Hepatocyte (in vitro differentiated cells): ENCODE measurements around the gene C5AR1. TPM values are rescaled to one million over a fixed set of nuclear protein-coding genes. Genes with fewer than 3 reads are reported as not detected.

ENCODE experiments used
- DNase-seq: peaks from one replicate; pipeline ENCODE4 v3.0.0-alpha.2; 2016; ENCODE audit warnings: low spot score
- H2AFZ ChIP-seq: fragments of 200-600 bp; sonication (generic); 2 replicates; pipeline ENCODE4 v1.6.0; 2016; ENCODE audit warnings: antibody characterized with exemption, mild to moderate bottlenecking
- H3K27ac ChIP-seq: fragments of 200-600 bp; sonication (generic); 2 replicates; pipeline ENCODE4 v1.5.1; 2016; ENCODE audit warnings: mild to moderate bottlenecking
- H3K27me3 ChIP-seq: fragments of 200-600 bp; sonication (generic); 2 replicates; pipeline ENCODE4 v1.6.1; 2016
- H3K36me3 ChIP-seq: fragments of 200-600 bp; sonication (generic); replicated peaks from 2 replicates; pipeline ENCODE4 v1.5.1; 2016; ENCODE audit warnings: low read depth; ENCODE audit not compliant: insufficient read depth
- H3K4me1 ChIP-seq: fragments of 200-600 bp; sonication (generic); 2 replicates; pipeline ENCODE4 v1.5.1; 2016; ENCODE audit warnings: mild to moderate bottlenecking, moderate library complexity; ENCODE audit not compliant: insufficient read depth
- H3K4me2 ChIP-seq: fragments of 200-600 bp; sonication (generic); 2 replicates; pipeline ENCODE4 v1.6.0; 2016
- H3K4me3 ChIP-seq: fragments of 200-600 bp; sonication (generic); 2 replicates; pipeline ENCODE4 v1.5.1; 2016; ENCODE audit warnings: mild to moderate bottlenecking
- H3K79me2 ChIP-seq: fragments of 200-600 bp; sonication (generic); 2 replicates; pipeline ENCODE4 v1.6.0; 2017; ENCODE audit warnings: mild to moderate bottlenecking
- H3K9me2 ChIP-seq: fragments of 200-600 bp; sonication (generic); replicated peaks from 2 replicates; pipeline ENCODE4 v1.6.0; 2017; ENCODE audit warnings: mild to moderate bottlenecking; ENCODE audit not compliant: insufficient read depth
- H3K9me3 ChIP-seq: fragments of 200-600 bp; sonication (generic); 2 replicates; pipeline ENCODE4 v1.5.1; 2016; ENCODE audit warnings: low read depth, mild to moderate bottlenecking
- H4K20me1 ChIP-seq: fragments of 200-600 bp; sonication (generic); 2 replicates; pipeline ENCODE4 v1.6.0; 2016; ENCODE audit warnings: mild to moderate bottlenecking; ENCODE audit not compliant: insufficient read depth, poor library complexity, severe bottlenecking
- EZH2 ChIP-seq: fragments of 200-600 bp; sonication (generic); IDR thresholded peaks from 2 replicates; pipeline ENCODE4 v1.6.1; 2016; ENCODE audit warnings: antibody characterized with exemption, mild to moderate bottlenecking, borderline replicate concordance
- EZH2phosphoT487 ChIP-seq: fragments of 200-600 bp; sonication (generic); IDR thresholded peaks from one replicate; pipeline ENCODE4 v1.6.1; 2018; ENCODE audit warnings: antibody characterized with exemption, mild to moderate bottlenecking, low read depth, moderate library complexity; ENCODE audit not compliant: unreplicated experiment, severe bottlenecking
- WGBS: methylation state at CpG from one replicate; pipeline ENCODE4 v1.1.6; 2016; ENCODE audit warnings: low lambda C conversion rate; ENCODE audit errors: missing lambda C conversion rate; 5-methylcytosine and 5-hydroxymethylcytosine counted together
- polyA plus RNA-seq: library from polyadenylated mRNA; unstranded; fragments of >200 nt; fragmentation: Nextera tagmentation; extraction: Ambion mirVana; gene quantifications from 2 replicates; pipeline ENCODE4 v1.2.1, GENCODE V29; 2016
- total RNA-seq: library from RNA; depleted of rRNA; stranded (reverse); fragments of >200 nt; gene quantifications from 2 replicates; pipeline ENCODE4 v1.2.3, GENCODE V29; 2014
- TF ChIP-seq, protein P1 (sequence below): fragments of 200-600 bp; sonication (generic); IDR thresholded peaks from 2 replicates; pipeline ENCODE4 v1.5.1; 2016; ENCODE audit warnings: antibody characterized with exemption, mild to moderate bottlenecking; ENCODE audit not compliant: poor library complexity

C5AR1 gene
- total and polyA plus RNA-seq, 2 experiments from 2014 or later: 0.43 to 0.99 TPM

DNA sequence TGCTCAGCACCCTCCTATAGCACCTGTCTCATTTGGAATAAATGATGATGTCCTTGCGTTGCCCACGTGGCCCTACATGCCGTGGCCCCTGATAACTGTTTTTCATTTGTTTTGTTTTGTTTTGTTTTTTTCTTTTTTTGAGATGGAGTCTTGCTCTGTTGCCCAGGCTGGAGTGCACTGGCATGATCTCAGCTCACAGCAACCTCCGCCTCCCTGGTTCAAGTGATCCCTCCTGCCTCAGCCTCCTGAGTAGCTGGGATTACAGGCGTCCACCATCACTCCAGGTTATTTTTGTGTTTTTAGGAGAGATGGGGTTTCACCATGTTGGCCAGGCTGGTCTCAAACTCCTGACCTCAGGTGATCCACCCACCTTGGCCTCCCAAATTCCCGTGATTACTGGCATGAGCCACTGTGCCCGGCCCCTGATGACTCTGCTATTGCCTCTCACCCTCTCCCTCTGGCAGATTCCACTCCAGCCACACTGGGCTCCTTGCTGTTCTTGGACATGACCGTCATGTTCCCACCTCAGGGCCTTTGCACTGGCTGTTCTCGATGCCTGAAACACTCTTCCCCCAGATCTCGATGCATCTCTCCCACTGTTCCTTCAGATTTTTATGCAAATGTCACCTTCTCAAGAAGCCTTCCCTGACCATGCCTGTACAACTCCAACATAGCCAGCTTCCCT is 29.7 kb downstream of the C5AR1 start:
- H3K27me3 ChIP-seq: no peaks in the 10 kb centered on the region
- TF ChIP-seq, protein P1, sequence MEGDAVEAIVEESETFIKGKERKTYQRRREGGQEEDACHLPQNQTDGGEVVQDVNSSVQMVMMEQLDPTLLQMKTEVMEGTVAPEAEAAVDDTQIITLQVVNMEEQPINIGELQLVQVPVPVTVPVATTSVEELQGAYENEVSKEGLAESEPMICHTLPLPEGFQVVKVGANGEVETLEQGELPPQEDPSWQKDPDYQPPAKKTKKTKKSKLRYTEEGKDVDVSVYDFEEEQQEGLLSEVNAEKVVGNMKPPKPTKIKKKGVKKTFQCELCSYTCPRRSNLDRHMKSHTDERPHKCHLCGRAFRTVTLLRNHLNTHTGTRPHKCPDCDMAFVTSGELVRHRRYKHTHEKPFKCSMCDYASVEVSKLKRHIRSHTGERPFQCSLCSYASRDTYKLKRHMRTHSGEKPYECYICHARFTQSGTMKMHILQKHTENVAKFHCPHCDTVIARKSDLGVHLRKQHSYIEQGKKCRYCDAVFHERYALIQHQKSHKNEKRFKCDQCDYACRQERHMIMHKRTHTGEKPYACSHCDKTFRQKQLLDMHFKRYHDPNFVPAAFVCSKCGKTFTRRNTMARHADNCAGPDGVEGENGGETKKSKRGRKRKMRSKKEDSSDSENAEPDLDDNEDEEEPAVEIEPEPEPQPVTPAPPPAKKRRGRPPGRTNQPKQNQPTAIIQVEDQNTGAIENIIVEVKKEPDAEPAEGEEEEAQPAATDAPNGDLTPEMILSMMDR: no peak
- TF ChIP-seq EZH2phosphoT487: no peak
- no peak for TF ChIP-seq EZH2
- no peak overlapping the region for H3K4me3 ChIP-seq
- no peak overlapping the region for H2AFZ ChIP-seq
- no peaks in the 10 kb centered on the region for H4K20me1 ChIP-seq
- DNase-seq: no peak
- no peaks in the 10 kb centered on the region for H3K9me2 ChIP-seq
- no peaks in the 10 kb centered on the region for H3K79me2 ChIP-seq
- H3K4me2 ChIP-seq: no peak overlapping the region
- H3K36me3 ChIP-seq: no peaks in the 10 kb centered on the region
- no peaks in the 10 kb centered on the region for H3K9me3 ChIP-seq
- no peak overlapping the region for H3K27ac ChIP-seq
- no peaks in the 10 kb centered on the region for H3K4me1 ChIP-seq
- 87% methylated on average over 10 of the region's 10 CpGs for WGBS

DNA sequence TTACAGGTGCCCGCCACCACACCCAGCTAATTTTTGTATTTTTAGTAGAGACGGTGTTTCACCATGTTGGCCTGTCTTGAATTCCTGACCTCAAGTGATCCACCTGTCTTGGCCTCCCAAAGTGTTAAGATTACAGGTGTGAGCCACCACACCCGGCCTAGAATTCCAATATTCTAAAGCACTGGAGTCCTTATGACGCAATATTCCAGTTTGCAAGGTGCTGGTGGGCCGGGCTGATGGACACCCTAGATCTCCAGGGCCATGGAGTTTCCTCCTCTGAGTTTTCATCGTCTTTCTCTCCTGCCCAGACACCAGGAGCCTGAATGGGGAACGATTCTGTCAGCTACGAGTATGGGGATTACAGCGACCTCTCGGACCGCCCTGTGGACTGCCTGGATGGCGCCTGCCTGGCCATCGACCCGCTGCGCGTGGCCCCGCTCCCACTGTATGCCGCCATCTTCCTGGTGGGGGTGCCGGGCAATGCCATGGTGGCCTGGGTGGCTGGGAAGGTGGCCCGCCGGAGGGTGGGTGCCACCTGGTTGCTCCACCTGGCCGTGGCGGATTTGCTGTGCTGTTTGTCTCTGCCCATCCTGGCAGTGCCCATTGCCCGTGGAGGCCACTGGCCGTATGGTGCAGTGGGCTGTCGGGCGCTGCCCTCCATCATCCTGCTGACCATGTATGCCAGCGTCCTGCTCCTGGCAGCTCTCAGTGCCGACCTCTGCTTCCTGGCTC is 31.0 kb downstream of the C5AR1 start:
- TF ChIP-seq, protein P1: no peak
- TF ChIP-seq EZH2phosphoT487 (no peak), EZH2 (no peak)
- DNase-seq: no peak
- no peaks in the 10 kb centered on the region for H3K4me1 ChIP-seq
- H3K4me3 ChIP-seq: no peak overlapping the region
- no peaks in the 10 kb centered on the region for H3K9me2 ChIP-seq
- H3K27me3 ChIP-seq: no peaks in the 10 kb centered on the region
- no peaks in the 10 kb centered on the region for H3K79me2 ChIP-seq
- H4K20me1 ChIP-seq: no peaks in the 10 kb centered on the region
- H3K36me3 ChIP-seq: no peaks in the 10 kb centered on the region
- no peak overlapping the region for H2AFZ ChIP-seq
- H3K9me3 ChIP-seq: no peaks in the 10 kb centered on the region
- H3K4me2 ChIP-seq: no peak overlapping the region
- WGBS: 97% methylated on average over 29 of the region's 29 CpGs
- no peak overlapping the region for H3K27ac ChIP-seq

DNA sequence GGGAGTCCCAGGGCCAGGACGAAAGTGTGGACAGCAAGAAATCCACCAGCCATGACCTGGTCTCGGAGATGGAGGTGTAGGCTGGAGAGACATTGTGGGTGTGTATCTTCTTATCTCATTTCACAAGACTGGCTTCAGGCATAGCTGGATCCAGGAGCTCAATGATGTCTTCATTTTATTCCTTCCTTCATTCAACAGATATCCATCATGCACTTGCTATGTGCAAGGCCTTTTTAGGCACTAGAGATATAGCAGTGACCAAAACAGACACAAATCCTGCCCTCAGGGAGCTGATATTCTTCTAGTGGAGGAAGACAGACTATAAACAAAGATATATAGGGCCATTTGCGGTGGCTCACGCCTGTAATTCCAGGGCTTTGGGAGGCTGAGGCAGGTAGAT is 32.1 kb downstream of the C5AR1 start:
- Histone ChIP-seq H4K20me1 (no peaks in the 10 kb centered on the region), H3K4me1 (no peaks in the 10 kb centered on the region), H3K27me3 (no peaks in the 10 kb centered on the region), H3K36me3 (no peaks in the 10 kb centered on the region), H3K9me3 (no peaks in the 10 kb centered on the region), H3K27ac (no peak overlapping the region), H3K4me2 (no peak overlapping the region), H3K9me2 (no peaks in the 10 kb centered on the region), H3K4me3 (no peak overlapping the region), H3K79me2 (no peaks in the 10 kb centered on the region), H2AFZ (no peak overlapping the region)
- DNase-seq: no peak
- 91% methylated on average over 4 of the region's 4 CpGs for WGBS
- TF ChIP-seq, protein P1: no peak
- TF ChIP-seq EZH2phosphoT487 (no peak), EZH2 (no peak)
